Calu3 (cell line): ENCODE results near the gene MYO1B. TPM values are rescaled to one million over a fixed set of nuclear protein-coding genes. Genes with fewer than 3 reads are reported as not detected.

Source experiments
- BruUV-seq: library from RNA; stranded (reverse); fragments of 400-500 nt; replicated peaks from 2 replicates; lab custom pipeline; 2021; lab: Mats Ljungman, UMichigan
- CTCF ChIA-PET: fragments of 300-600 bp; sonication (Branson Sonifier 250); formaldehyde crosslinking; loops from one replicate; lab custom pipeline; 2022; ENCODE audit warnings: antibody characterized with exemption; lab: Charles Lee
- DNase-seq: peaks from one replicate; pipeline ENCODE4 v3.0.0; 2022
- H3K27ac Mint-ChIP-seq: one replicate; pipeline ENCODE4 v1.8.0; 2022; ENCODE audit warnings: mixed read lengths; ENCODE audit not compliant: unreplicated experiment
- H3K27me3 Mint-ChIP-seq: one replicate; pipeline ENCODE4 v1.8.0; 2022; ENCODE audit warnings: mixed read lengths; ENCODE audit not compliant: unreplicated experiment
- H3K36me3 Mint-ChIP-seq: one replicate; pipeline ENCODE4 v1.8.0; 2022; ENCODE audit warnings: mild to moderate bottlenecking, moderate library complexity, mixed read lengths; ENCODE audit not compliant: insufficient read depth, unreplicated experiment
- H3K4me1 Mint-ChIP-seq: one replicate; pipeline ENCODE4 v1.8.0; 2022; ENCODE audit warnings: mild to moderate bottlenecking, low read depth, mixed read lengths; ENCODE audit not compliant: unreplicated experiment
- H3K4me3 Mint-ChIP-seq: one replicate; pipeline ENCODE4 v1.8.0; 2022; ENCODE audit warnings: mild to moderate bottlenecking, low read depth, moderate library complexity, mixed read lengths; ENCODE audit not compliant: unreplicated experiment
- H3K9me3 Mint-ChIP-seq: one replicate; pipeline ENCODE4 v1.8.0; 2022; ENCODE audit warnings: low read depth, mixed read lengths; ENCODE audit not compliant: unreplicated experiment
- intact Hi-C: fragments of 100-400 bp; cut with micrococcal nuclease; formaldehyde crosslinking; loops from one replicate; pipeline ENCODE4 v1.10.0; 2022; ENCODE audit not compliant: unreplicated experiment
- total RNA-seq: library from RNA; stranded (reverse); gene quantifications from 2 replicates; pipeline ENCODE4 v1.2.3, GENCODE V29; 2022
- TF ChIP-seq, protein P1 (sequence below): fragments of 200-600 bp; IDR thresholded peaks from one replicate; pipeline ENCODE4 v1.8.0; 2022; ENCODE audit warnings: antibody characterized with exemption; ENCODE audit not compliant: unreplicated experiment

MYO1B gene
- total RNA-seq, 1 experiment from 2014 or later: 64.5 TPM

DNA sequence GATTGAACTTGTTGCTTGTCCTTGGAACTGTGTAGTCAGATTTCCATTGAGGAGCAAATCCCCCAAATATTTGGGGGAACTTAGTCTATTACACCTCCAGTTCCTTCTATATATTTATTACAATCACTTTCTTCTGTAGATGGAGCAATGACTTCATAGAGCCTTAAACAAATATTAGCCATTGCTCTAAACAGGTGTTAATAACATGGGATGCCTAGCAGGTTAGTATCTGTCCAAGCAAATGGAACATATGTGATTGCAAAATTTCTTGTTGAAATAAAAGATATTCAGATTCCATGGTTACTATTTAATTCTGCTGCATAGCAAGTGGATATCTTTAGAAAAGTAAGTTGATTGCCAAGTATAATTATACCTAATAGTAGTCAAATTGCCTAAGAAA is 225.1 kb downstream of the MYO1B start:
- Mint-ChIP-seq H3K27ac (no peak overlapping the region), H3K4me1 (no peaks in the 10 kb centered on the region), H3K9me3 (no peaks in the 10 kb centered on the region), H3K4me3 (no peak overlapping the region), H3K27me3 (no peaks in the 10 kb centered on the region), H3K36me3 (no peaks in the 10 kb centered on the region)
- DNase-seq: no peak
- CTCF ChIA-PET: no interaction called here
- no TSS peak for BruUV-seq
- TF ChIP-seq, protein P1, sequence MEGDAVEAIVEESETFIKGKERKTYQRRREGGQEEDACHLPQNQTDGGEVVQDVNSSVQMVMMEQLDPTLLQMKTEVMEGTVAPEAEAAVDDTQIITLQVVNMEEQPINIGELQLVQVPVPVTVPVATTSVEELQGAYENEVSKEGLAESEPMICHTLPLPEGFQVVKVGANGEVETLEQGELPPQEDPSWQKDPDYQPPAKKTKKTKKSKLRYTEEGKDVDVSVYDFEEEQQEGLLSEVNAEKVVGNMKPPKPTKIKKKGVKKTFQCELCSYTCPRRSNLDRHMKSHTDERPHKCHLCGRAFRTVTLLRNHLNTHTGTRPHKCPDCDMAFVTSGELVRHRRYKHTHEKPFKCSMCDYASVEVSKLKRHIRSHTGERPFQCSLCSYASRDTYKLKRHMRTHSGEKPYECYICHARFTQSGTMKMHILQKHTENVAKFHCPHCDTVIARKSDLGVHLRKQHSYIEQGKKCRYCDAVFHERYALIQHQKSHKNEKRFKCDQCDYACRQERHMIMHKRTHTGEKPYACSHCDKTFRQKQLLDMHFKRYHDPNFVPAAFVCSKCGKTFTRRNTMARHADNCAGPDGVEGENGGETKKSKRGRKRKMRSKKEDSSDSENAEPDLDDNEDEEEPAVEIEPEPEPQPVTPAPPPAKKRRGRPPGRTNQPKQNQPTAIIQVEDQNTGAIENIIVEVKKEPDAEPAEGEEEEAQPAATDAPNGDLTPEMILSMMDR: no peak
- intact Hi-C loops: no loop called here

DNA sequence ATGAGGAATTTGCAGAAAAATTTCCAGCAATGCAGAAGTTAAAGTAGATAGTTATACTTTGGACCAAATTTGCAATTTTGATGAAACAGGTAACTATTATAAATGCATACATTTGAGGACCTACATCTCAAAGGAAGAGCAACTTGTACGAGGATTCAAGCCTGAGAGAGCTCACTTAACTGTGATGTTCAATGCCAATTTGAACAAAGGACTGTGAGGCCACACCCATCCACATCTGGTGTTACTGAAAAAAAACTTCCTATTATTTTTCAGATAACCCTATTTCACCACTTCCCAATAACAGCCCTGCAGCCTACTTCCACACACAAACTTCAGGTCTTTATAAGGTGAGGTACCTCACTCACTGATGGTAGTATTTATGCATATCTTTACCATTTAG is 229.3 kb downstream of the MYO1B start:
- no peak overlapping the region for H3K4me3 Mint-ChIP-seq
- intact Hi-C loops: no loop called here
- CTCF ChIA-PET: interaction anchor here (0.6 kb wide), 2 partner anchors 24 to 54 kb away, joined by 3 read pairs; no protein-coding TSS in a partner anchor
- no peak for DNase-seq
- no peaks in the 10 kb centered on the region for H3K27me3 Mint-ChIP-seq
- no TSS peak for BruUV-seq
- H3K4me1 Mint-ChIP-seq: no peaks in the 10 kb centered on the region
- no peak overlapping the region for H3K27ac Mint-ChIP-seq
- TF ChIP-seq, protein P1: no peak
- no peaks in the 10 kb centered on the region for H3K36me3 Mint-ChIP-seq
- H3K9me3 Mint-ChIP-seq: no peaks in the 10 kb centered on the region

Other genes starting within 250 kb of the MYO1B start
- 172 and 324 TPM in 2 replicates for gene STAT1, start 231.2 kb upstream of the MYO1B start, total RNA-seq
- 0.85 and 1.3 TPM in 2 replicates for gene STAT4, start 94.4 kb upstream of the MYO1B start, total RNA-seq